GM18526 (cell line): ENCODE measurements around the gene ZCWPW1.

ENCODE experiments used
- POLR2A ChIP-seq: IDR thresholded peaks from 3 replicates; pipeline ENCODE4 v1.6.1; 2011; ENCODE audit not compliant: insufficient read length; ENCODE audit errors: extremely low read depth

ZCWPW1 gene

DNA sequence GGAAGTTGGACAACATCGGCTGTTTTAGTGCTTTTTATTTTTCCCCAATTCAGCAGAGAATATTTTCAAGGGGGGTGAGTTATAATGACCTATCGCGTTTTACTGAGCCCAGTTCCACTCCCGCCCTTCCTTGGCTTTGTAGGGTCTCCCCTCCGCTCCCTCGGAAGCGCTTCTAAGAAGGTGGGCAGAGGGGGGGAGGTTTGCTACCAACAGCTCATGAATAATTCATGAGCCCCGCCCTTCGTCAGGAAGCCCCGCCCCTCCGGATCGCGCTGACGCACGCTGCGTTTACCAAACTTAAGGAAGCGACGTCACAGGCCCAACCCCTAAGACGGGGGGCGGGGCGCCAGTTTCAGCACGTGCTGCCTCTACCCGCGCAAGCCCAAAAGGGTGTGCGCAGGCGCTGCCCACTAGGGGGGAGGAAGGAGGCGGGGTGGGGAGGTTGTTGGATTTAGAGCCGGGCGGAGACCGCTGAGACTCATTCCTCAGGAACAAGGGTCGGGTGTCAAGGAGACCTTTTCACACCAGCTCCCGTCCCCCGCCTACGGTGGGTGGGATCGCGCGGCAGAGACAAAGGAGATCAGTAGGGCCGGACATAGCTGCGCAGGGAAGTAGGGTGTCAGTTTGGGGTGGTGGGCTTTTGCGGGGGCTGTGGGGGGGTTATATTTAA lies 599 bp upstream of the ZCWPW1 start:
- peak; percentile 80 for TF ChIP-seq POLR2A

DNA sequence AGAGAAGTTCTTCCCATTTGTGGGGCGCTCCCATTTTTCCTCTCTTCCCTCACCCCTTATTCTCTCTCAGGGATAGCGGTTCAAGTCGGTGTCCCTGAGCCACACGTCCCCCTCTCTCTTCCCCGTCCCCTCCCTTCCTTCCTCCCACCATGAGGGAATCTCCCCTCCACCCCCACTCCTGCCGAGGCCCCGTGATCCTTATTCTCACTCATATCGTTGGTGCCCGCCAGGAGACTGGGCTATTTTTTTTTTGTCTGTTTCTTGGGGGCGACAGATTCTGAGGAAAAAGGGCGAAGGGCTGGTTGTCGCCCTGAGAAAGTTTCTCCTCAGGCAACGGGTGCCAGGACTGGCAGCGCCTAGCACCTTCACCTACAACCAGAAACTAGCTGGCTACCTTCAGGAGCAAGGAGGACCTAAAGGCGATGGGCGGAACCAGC lies 723 bp downstream of the ZCWPW1 start:
- no peak for TF ChIP-seq POLR2A

DNA sequence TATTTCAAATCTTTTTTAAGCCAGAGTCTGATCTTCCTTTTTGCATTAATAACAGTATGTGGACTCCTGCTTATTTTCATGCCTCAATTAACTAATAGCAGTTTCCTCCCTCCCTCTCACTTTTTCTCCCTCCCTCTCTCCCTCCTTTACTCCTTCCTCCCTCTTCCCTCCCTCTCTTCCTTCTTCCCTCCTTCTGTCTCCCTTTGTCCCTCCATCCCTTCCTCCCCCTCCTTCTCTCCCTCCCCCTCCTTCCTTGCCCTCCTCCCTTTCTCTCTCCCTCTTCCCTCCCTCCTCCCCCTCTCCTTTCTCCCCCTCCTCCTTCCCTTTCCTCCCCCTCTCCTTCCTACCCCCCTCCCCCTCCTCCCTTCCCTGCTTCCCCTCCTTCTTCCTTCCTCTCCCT lies 2.0 kb downstream of the ZCWPW1 start:
- no peak for TF ChIP-seq POLR2A

DNA sequence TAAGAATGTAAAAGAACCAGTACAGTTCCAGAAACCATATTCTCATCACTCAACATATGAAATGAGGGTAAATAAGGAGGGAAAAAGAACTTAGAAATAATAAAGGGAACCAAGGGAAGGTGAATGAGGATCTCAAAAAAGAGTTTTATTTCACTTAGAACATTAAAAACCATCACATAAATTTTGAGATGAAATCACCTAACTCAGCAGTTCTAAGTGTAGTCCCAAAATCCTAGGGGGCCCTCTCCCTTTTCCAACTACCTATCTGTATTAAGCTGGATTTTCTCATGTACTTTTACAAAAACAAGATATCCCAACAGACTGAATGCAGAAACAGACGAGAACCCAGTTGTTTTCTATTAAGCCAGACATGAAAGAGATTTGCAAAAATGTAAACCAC lies 3.2 kb downstream of the ZCWPW1 start:
- TF ChIP-seq POLR2A = no peak

DNA sequence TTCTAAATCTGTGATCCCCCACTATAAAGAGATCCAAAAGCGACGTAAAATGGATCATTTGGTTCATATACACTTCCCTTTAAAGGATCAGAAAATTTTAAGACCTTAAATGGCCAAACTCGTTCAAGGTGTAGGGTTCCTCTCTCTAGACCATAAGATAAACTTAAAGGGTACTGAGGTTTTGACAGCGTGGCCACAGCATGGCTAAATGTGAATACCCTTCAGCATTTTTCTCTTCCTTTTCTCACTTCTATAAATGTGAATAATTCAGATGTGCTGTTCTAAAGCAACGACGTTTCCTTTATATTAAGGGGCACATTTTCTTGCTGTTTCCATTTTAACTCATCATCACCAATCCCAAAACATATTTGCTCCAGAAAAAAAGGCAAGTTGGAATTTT lies 5.2 kb downstream of the ZCWPW1 start:
- TF ChIP-seq POLR2A = no peak

DNA sequence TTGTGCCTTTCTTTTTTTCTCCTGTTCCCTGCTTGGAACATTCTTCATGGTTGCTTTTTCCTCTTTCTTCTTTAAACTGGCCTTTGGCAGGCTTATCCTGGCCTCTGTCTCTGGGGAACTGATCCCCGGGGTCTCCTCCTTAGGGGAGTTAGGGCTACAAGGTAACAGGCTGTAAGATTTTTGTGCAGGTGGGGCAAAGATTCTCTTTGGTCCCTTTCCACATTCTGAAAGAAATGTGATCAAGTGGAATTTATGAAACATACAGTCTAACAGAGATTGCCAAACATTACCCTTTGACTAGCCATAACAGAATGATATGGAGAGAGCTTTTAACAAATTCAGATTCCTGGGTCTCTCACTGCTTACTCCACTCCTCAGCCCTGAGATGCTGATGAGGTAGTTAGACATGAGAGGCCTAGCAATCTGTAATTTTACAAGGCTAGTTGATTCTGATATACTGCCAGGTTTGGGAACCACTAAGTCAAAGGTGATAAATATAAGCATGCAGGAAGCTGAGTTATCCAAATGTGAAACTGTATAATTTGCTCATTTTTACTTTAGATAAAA lies 8.8 kb downstream of the ZCWPW1 start:
- no peak for TF ChIP-seq POLR2A

DNA sequence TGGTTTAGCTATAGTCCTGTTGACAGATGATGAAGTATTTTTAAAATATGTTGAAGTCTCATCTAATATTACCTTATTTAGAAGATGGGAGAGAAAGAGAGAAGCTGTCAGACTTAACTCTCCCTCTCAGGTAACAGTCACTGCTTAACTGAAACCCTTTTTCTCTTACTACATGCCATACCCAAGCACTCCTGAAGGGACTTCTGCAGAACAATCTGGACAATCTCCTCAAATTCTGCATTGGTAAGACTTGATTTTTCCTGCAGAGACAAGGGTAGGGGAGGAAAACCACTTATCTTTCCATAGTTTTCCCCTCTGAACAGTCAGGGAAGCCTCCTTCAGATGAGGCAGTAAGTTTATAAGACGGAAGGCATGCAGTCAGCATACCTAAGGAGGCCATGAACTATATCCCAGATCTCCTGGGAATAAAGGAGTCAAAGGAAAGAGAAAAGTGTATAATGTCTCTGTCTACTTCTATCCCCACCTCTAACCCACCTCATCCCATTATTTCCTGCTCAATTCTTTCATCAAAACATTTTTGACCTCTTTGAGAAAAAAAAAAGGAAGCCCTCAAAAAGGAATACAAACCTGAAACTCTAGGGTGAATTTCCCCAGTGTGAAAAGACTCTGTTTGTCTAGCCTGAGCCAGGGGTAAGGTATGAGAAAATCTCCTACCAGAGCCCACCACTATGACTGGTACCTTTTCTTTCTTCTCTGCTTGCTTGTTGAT lies 9.4 kb downstream of the ZCWPW1 start:
- TF ChIP-seq POLR2A = no peak

DNA sequence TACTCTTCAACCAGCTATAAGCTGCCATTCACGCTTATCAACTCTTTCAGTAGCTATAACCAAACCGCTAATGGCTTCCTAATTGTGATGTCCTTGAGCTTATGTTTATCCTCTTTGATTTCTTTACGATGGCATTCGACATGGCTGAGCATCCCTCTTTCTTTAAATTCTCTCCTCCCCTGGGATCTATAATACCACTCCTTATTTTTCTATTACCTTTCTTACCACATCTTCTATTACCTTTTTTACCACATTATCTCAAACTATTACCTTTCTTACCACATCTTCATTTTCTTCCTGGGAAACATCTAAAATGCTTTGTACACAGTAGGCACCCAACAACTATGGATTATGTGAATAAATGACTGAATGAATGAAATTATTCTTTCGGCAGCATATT lies 13.1 kb downstream of the ZCWPW1 start:
- no peak for TF ChIP-seq POLR2A

DNA sequence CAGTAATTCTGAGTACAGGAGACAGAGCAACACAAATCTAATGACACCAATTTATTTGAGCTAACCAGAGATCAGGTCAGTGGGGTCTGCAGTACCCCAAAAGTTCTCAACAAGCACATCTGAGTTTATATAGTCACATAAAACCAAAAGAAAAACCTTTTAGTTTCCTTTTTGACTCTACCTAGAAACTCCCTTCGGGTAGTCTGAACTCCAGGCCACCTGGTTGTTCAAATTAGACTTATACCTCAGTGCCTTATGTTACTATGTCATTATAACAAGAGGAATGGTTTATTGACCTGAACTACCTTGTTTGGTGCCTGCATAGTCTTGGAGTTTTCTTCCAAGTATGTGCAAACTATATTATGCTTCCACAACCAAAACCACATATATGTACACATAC lies 14.6 kb downstream of the ZCWPW1 start:
- no peak for TF ChIP-seq POLR2A

DNA sequence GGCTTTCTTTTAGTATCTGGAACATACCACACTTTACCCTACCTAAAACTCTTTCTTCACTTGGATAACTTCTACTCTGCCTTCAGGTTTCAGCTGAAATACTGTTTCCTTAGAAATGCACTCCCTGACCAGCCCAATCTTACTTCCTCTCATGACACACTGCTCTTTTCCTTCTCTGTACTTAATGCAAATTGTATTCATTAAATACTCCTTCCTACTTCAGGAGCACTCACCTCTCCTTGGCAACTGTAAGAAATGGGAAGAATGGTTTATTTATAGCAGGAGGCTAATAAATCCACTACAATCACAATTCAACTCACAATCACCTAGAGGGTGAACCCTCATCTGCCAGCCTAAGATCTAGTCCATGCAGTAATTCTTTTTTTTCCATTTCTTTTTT lies 15.2 kb downstream of the ZCWPW1 start:
- no peak for TF ChIP-seq POLR2A

DNA sequence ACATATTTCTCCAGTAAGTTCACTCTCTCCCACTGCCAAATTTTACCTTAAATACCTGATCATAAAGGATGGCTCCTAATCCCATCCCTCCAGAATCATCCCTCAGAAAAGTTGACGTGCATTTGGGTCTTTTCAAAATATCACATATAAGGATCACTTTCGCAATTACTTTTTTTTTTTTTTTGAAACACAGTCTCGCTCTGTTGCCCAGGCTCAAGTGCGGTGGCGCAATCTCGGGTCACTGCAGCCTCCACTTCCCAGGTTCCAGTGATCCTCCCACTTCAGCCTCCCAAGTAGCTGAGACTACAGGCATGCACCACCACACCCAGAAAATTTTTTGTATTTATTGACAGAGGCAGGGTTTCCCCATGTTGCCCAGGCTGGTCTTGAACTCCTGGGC lies 17.4 kb downstream of the ZCWPW1 start:
- no peak for TF ChIP-seq POLR2A

DNA sequence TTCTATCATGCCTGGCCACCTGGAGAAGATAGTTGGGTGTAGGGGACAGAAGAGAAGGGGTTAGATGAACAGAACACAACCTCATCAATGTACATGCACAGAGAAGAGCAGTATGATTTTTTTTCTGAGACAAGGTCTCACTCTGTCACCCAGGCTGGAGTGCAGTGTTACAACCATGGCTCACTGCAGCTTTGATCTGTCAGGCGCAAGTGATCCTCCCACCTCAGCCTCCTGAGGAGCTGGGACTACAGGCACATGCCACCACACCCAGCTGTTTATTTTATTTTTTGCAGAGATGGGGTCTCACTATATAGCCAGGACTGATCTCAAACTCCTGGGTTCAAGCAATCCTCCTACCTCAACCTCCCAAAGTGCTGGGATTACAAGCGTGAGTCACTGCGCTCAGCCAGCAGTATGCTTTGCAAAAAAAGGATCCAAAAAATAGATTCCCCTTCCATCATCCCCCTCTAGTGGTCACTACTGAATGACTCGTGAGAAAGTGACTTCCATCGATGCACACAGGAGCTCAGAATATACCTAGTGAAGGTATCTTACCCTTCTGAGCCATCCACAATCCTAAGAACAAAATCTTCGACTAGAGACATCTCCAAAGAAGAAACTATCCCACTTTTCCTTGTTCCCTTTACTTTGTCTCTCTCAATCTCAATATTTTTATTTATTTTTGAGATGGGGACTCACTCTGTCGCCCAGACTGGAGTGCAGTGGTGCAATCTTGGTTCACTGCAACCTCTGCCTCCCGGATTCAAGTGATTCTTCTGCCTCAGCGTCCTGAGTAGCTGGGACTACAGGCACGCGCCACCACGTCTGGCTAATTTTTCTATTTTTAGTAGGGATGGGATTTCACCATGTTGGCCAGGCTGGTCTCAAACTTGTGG lies 21.0 kb downstream of the ZCWPW1 start:
- TF ChIP-seq POLR2A = no peak

DNA sequence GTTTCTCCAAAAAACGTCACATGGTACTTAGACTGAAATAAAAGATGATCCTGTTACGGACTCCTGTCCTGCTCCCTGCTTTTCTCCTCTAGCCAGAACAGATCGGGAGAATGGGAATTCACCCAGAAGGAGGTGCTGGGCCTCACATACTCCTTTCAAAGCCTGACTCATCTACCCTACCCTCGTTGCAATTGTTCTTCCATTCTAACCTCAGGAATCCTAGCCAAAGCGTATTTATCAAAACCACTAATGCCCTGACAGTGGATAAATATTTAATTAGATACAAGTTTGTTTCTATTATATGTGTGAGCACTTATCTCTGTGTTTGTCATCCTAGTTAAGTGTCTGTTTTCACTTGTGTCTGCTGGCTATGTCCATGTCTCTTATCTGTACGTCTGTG lies 21.7 kb downstream of the ZCWPW1 start:
- TF ChIP-seq POLR2A = no peak

DNA sequence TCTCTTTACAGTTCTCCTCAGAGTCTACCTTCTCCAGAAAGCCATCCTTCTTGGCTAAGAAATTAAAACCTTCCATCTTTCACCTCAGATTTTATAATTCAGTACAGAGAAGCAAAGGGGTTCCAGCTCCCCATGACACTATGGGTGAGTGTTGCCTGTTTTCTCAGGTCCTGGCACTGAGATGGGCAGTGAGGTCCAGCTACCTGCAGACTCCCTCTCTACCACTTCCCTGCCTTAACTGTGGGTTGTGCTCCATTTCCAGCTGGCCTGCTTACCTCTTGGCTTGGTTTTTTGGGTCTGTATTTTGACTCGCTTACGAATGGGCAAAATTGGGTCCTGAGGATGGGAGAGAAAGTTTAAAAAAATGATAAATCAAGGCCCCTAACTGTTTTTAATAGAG lies 26.3 kb downstream of the ZCWPW1 start:
- no peak for TF ChIP-seq POLR2A

DNA sequence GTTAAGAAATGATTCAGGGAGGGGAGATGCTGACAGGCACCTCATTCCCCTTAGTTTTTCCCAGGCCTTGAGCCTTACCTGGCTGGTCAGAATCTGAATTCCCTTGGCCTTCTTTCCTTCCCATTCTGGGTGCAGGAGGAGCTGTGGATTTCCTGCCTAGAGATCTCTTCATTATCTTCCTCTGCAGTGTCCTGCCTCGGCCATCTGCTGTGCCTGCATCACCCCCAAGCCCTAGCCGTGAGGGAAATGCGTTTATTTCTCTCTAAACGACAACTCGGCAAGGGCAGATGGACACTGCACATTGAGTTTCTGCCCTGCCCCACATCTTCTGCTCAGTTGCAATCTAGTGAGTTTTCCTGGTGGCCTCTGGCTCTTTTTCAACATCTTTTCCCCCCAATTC lies 26.7 kb downstream of the ZCWPW1 start:
- TF ChIP-seq POLR2A = no peak

DNA sequence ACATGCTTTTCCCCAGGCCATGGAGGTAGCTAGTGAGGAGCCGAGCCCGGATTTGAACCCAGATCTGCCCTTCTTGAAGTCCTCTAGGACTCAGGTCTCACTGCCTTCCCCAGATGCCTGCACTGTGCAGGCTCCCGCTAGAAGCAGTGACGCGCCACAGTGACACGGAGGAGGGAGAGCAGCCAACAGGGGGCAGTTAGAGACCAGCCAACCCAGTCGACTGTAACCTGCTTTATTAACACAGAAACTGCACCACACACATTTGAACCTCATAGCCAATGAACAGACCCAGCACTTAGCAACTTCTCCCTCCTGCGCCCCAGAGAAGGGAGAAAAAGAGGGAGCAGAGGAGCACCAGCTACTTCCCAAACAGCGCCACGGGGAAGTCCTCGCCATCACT lies 27.8 kb downstream of the ZCWPW1 start:
- TF ChIP-seq POLR2A = no peak

DNA sequence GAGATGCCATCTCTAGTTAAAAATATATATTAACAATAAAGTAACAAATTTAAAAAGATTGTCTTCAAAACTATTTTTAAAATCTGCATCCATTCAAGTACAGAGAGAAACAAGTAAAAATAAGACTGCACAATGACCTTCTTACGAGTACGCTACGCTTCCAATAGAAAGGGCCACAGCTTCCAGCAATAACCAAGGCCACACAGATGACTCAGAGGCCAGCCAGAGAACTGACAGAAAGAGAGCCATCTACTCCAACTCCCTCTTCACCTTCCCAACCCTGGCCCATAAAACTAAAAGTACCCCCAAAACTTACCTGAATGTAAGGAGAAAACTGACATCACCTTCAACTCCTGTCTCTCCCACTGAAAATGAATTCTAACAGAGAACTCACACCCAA lies 28.5 kb downstream of the ZCWPW1 start:
- no peak for TF ChIP-seq POLR2A
